GM23338 (cell line): ENCODE results near the gene DNAH9. TPM values are rescaled to one million over a fixed set of nuclear protein-coding genes. Genes with fewer than 3 reads are reported as not detected.

ENCODE experiments used
- CREB1 ChIP-seq: fragments of 250-450 bp; sonication (Bioruptor Pico); IDR thresholded peaks from 2 replicates; pipeline ENCODE4 v1.5.0; 2020; ENCODE audit warnings: low read depth, mild to moderate bottlenecking, moderate library complexity
- EZH2 ChIP-seq: fragments of 200-600 bp; sonication (generic); IDR thresholded peaks from one replicate; pipeline ENCODE4 v1.8.0; 2017; ENCODE audit warnings: antibody characterized with exemption, mild to moderate bottlenecking, low read depth; ENCODE audit not compliant: unreplicated experiment
- EZH2phosphoT487 ChIP-seq: fragments of 200-600 bp; sonication (generic); IDR thresholded peaks from one replicate; pipeline ENCODE4 v1.8.1; 2018; ENCODE audit warnings: antibody characterized with exemption; ENCODE audit not compliant: unreplicated experiment
- JUNB ChIP-seq: IDR thresholded peaks from one replicate; pipeline ENCODE4 v1.6.1; 2016; ENCODE audit warnings: antibody characterized with exemption; ENCODE audit not compliant: unreplicated experiment
- NANOG ChIP-seq: IDR thresholded peaks from 2 replicates; pipeline ENCODE4 v1.6.1; 2016; ENCODE audit warnings: antibody characterized with exemption, borderline replicate concordance
- POLR2AphosphoS5 ChIP-seq: IDR thresholded peaks from 2 replicates; pipeline ENCODE4 v1.6.1; 2016; ENCODE audit warnings: antibody characterized with exemption, low read depth
- STAT1 ChIP-seq: IDR thresholded peaks from one replicate; pipeline ENCODE4 v1.6.1; 2016; ENCODE audit warnings: antibody characterized with exemption; ENCODE audit not compliant: unreplicated experiment
- ZNF114 ChIP-seq: fragments of 250-450 bp; sonication (Bioruptor Pico); IDR thresholded peaks from 2 replicates; pipeline ENCODE4 v1.5.0; 2020; ENCODE audit warnings: mild to moderate bottlenecking, moderate library complexity
- ZNF331 ChIP-seq: fragments of 250-450 bp; sonication (Bioruptor Pico); IDR thresholded peaks from 2 replicates; pipeline ENCODE4 v1.5.0; 2020; ENCODE audit warnings: low read depth, mild to moderate bottlenecking, moderate library complexity
- polyA plus RNA-seq: library from polyadenylated mRNA; unstranded; fragments of >200 nt; fragmentation: Nextera tagmentation; extraction: Ambion mirVana; gene quantifications from 2 replicates; pipeline ENCODE4 v1.2.1, GENCODE V29; 2016
- total RNA-seq: library from RNA; depleted of rRNA; stranded (reverse); fragments of >200 nt; shearing (Covaris generic); gene quantifications from 2 replicates; pipeline ENCODE4 v1.2.3, GENCODE V29; 2014
- TF ChIP-seq, protein P1 (sequence below): fragments of 250-450 bp; sonication (Bioruptor Pico); IDR thresholded peaks from 2 replicates; pipeline ENCODE4 v1.5.0; 2020; ENCODE audit warnings: mild to moderate bottlenecking, moderate library complexity
- TF ChIP-seq, protein P2 (sequence below), 2 experiments: fragments of 200-600 bp in 1 of 2; sonication (generic) in 1 of 2; conservative IDR thresholded peaks; 2 replicates each; pipeline versions ENCODE4 v1.5.1 to v1.6.1; 2016 to 2017; ENCODE audit warnings: antibody characterized with exemption in 2 of 2, low read depth in 2 of 2, mild to moderate bottlenecking in 2 of 2, moderate library complexity in 1 of 2

The DNAH9 gene
- total and polyA plus RNA-seq, 2 experiments from 2014 or later, result not detected

DNA sequence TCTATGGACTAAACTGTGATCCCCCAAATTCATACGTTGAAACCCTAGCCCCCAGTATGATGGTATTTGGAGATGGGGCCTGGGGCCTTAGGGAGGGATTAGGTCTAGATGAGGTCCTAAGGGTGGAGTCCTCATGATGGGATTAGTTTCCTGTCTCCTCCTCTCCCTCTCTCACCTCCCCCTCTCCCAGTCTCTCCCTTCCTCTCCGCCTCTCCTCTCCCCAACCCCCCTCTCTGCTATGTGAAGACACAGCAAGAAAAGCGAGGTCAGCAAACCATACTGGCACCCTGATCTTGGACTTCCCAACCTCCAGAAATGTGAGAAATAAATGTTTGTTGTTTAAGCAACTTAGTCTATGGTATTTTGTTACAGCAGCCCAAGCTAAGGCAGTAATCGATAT, 383.6 kb downstream of the DNAH9 start (continued):
- TF ChIP-seq, protein P1, sequence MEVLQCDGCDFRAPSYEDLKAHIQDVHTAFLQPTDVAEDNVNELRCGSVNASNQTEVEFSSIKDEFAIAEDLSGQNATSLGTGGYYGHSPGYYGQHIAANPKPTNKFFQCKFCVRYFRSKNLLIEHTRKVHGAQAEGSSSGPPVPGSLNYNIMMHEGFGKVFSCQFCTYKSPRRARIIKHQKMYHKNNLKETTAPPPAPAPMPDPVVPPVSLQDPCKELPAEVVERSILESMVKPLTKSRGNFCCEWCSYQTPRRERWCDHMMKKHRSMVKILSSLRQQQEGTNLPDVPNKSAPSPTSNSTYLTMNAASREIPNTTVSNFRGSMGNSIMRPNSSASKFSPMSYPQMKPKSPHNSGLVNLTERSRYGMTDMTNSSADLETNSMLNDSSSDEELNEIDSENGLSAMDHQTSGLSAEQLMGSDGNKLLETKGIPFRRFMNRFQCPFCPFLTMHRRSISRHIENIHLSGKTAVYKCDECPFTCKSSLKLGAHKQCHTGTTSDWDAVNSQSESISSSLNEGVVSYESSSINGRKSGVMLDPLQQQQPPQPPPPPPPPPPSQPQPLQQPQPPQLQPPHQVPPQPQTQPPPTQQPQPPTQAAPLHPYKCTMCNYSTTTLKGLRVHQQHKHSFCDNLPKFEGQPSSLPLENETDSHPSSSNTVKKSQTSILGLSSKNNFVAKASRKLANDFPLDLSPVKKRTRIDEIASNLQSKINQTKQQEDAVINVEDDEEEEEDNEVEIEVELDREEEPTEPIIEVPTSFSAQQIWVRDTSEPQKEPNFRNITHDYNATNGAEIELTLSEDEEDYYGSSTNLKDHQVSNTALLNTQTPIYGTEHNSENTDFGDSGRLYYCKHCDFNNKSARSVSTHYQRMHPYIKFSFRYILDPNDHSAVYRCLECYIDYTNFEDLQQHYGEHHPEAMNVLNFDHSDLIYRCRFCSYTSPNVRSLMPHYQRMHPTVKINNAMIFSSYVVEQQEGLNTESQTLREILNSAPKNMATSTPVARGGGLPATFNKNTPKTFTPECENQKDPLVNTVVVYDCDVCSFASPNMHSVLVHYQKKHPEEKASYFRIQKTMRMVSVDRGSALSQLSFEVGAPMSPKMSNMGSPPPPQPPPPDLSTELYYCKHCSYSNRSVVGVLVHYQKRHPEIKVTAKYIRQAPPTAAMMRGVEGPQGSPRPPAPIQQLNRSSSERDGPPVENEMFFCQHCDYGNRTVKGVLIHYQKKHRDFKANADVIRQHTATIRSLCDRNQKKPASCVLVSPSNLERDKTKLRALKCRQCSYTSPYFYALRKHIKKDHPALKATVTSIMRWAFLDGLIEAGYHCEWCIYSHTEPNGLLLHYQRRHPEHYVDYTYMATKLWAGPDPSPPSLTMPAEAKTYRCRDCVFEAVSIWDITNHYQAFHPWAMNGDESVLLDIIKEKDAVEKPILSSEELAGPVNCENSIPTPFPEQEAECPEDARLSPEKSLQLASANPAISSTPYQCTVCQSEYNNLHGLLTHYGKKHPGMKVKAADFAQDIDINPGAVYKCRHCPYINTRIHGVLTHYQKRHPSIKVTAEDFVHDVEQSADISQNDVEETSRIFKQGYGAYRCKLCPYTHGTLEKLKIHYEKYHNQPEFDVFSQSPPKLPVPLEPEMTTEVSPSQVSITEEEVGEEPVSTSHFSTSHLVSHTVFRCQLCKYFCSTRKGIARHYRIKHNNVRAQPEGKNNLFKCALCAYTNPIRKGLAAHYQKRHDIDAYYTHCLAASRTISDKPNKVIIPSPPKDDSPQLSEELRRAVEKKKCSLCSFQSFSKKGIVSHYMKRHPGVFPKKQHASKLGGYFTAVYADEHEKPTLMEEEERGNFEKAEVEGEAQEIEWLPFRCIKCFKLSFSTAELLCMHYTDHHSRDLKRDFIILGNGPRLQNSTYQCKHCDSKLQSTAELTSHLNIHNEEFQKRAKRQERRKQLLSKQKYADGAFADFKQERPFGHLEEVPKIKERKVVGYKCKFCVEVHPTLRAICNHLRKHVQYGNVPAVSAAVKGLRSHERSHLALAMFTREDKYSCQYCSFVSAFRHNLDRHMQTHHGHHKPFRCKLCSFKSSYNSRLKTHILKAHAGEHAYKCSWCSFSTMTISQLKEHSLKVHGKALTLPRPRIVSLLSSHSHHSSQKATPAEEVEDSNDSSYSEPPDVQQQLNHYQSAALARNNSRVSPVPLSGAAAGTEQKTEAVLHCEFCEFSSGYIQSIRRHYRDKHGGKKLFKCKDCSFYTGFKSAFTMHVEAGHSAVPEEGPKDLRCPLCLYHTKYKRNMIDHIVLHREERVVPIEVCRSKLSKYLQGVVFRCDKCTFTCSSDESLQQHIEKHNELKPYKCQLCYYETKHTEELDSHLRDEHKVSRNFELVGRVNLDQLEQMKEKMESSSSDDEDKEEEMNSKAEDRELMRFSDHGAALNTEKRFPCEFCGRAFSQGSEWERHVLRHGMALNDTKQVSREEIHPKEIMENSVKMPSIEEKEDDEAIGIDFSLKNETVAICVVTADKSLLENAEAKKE, result no peak
- TF ChIP-seq NANOG (no peak), CREB1 (no peak), ZNF331 (CRISPR knock-in tag) (no peak), ZNF114 (CRISPR knock-in tag) (no peak), JUNB (no peak), EZH2 (no peak), STAT1 (no peak), POLR2AphosphoS5 (no peak), EZH2phosphoT487 (no peak)
- TF ChIP-seq, protein P2, sequence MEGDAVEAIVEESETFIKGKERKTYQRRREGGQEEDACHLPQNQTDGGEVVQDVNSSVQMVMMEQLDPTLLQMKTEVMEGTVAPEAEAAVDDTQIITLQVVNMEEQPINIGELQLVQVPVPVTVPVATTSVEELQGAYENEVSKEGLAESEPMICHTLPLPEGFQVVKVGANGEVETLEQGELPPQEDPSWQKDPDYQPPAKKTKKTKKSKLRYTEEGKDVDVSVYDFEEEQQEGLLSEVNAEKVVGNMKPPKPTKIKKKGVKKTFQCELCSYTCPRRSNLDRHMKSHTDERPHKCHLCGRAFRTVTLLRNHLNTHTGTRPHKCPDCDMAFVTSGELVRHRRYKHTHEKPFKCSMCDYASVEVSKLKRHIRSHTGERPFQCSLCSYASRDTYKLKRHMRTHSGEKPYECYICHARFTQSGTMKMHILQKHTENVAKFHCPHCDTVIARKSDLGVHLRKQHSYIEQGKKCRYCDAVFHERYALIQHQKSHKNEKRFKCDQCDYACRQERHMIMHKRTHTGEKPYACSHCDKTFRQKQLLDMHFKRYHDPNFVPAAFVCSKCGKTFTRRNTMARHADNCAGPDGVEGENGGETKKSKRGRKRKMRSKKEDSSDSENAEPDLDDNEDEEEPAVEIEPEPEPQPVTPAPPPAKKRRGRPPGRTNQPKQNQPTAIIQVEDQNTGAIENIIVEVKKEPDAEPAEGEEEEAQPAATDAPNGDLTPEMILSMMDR (conservative IDR thresholded peaks at IDR 0.05; ENCODE audit: low read depth in 2 of 2), result no peak
